HCT116 (cell line): ENCODE measurements around the gene VHLL. TPM values are rescaled to one million over a fixed set of nuclear protein-coding genes. Genes with fewer than 3 reads are reported as not detected.
"Not testable (repeated sequence)": the region's sequence is repeated elsewhere in the genome, so short reads cannot be mapped to it uniquely, and the experiment has no call there.

Experiments
- ATAC-seq: fragments of 200-7000 bp; cut with Tn5 transposase; 2 replicates; pipeline ENCODE4 v1.9.1; 2020; ENCODE audit warnings: mild to moderate bottlenecking, moderate library complexity
- BruUV-seq: library from RNA; stranded (reverse); fragments of 400-500 nt; replicated peaks from 2 replicates; lab custom pipeline; 2021; lab: Mats Ljungman, UMichigan
- CTCF ChIA-PET: fragments of 300-600 bp; sonication (Branson Sonifier 250); formaldehyde crosslinking; loops from one replicate; lab custom pipeline; 2021; ENCODE audit warnings: antibody characterized with exemption; lab: Charles Lee
- POLR2A ChIA-PET: fragments of 300-600, 350-600 bp; sonication (Branson Sonifier 250); formaldehyde crosslinking; loops from one replicate; lab custom pipeline; 2021; ENCODE audit warnings: antibody characterized with exemption; lab: Charles Lee
- RAD21 ChIA-PET, 2 experiments: fragments of 300-600 bp; sonication (Branson Sonifier 250); formaldehyde crosslinking; loops; one replicate each; lab custom pipeline; 2023; ENCODE audit warnings: low total read pairs in 2 of 2; ENCODE audit not compliant: uncharacterized antibody in 2 of 2, unreplicated experiment in 2 of 2, low non-redundant PET in 1 of 2; lab: Charles Lee
- DNase-seq: peaks from one replicate; pipeline ENCODE4 v3.0.0-alpha.2; 2010; ENCODE audit warnings: low read depth, low spot score
- H2AFZ ChIP-seq: fragments of 200-600 bp; shearing (Covaris generic), sonication (generic); 2 replicates; pipeline ENCODE4 v1.6.1; 2017; ENCODE audit warnings: low read depth, mixed run types, mixed read lengths, antibody characterized with exemption, low read length; ENCODE audit not compliant: poor library complexity, severe bottlenecking
- H3K27ac ChIP-seq: 2 replicates; pipeline ENCODE4 v1.5.1; 2012; ENCODE audit warnings: low read depth, low read length
- H3K27me3 ChIP-seq: fragments of 200-600 bp; sonication (generic); 2 replicates; pipeline ENCODE4 v1.6.1; 2016; ENCODE audit warnings: mixed run types, low read length, mixed read lengths; ENCODE audit not compliant: insufficient read depth
- H3K36me3 ChIP-seq, 2 experiments: fragments of 200-500 bp in 1 of 2; fragments of 200-600 bp in 1 of 2; sonication (Bioruptor generic) in 1 of 2; sonication (generic) in 1 of 2; 2 replicates each; pipeline versions ENCODE4 v1.5.1 to v1.6.1; 2014 to 2016; ENCODE audit warnings: low read length in 2 of 2, inconsistent platforms in 1 of 2, mixed read lengths in 1 of 2, mixed run types in 1 of 2; ENCODE audit not compliant: insufficient read depth in 2 of 2, control insufficient read depth in 1 of 2
- H3K4me1 ChIP-seq, 2 experiments: fragments of 200-600 bp in 1 of 2; sonication (generic) in 1 of 2; 2 replicates each; pipeline versions ENCODE4 v1.5.1 to v1.6.1; 2012 to 2017; ENCODE audit warnings: low read length in 2 of 2, inconsistent platforms in 1 of 2, mild to moderate bottlenecking in 1 of 2, mixed read lengths in 1 of 2, mixed run types in 1 of 2, moderate library complexity in 1 of 2; ENCODE audit not compliant: insufficient read depth in 2 of 2, control insufficient read depth in 1 of 2
- H3K4me2 ChIP-seq: fragments of 200-600 bp; sonication (generic); 2 replicates; pipeline ENCODE4 v1.6.1; 2017; ENCODE audit warnings: mixed run types, low read length, mixed read lengths
- H3K4me3 ChIP-seq, 2 experiments: fragments of 200-600 bp in 1 of 2; sonication (generic) in 1 of 2; replicated peaks in 1 of 2; 2 replicates each; pipeline ENCODE4 v1.5.1; 2011 to 2016; ENCODE audit warnings: low read length in 2 of 2, control low read depth in 1 of 2, low read depth in 1 of 2, mild to moderate bottlenecking in 1 of 2, mixed read lengths in 1 of 2, mixed run types in 1 of 2
- H3K79me2 ChIP-seq: fragments of 200-600 bp; sonication (generic); 2 replicates; pipeline ENCODE4 v1.6.1; 2017; ENCODE audit warnings: mild to moderate bottlenecking, mixed run types, low read length, moderate library complexity, mixed read lengths; ENCODE audit not compliant: insufficient read depth
- H3K9ac ChIP-seq: fragments of 200-600 bp; sonication (generic); 2 replicates; pipeline ENCODE4 v1.6.1; 2016; ENCODE audit warnings: low read length, mixed read lengths
- H3K9me2 ChIP-seq: fragments of 200-600 bp; sonication (generic), shearing (Covaris generic); 2 replicates; pipeline ENCODE4 v1.6.1; 2017; ENCODE audit warnings: mixed run types, mild to moderate bottlenecking, moderate library complexity; ENCODE audit not compliant: insufficient read depth
- H3K9me3 ChIP-seq, 2 experiments: fragments of 200-500 bp in 1 of 2; fragments of 200-600 bp in 1 of 2; sonication (Bioruptor generic) in 1 of 2; sonication (generic) in 1 of 2; 2 replicates each; pipeline ENCODE4 v1.6.1; 2014 to 2017; ENCODE audit warnings: low read length in 2 of 2, mixed read lengths in 2 of 2, inconsistent platforms in 1 of 2, low read depth in 1 of 2, mild to moderate bottlenecking in 1 of 2, mixed run types in 1 of 2, moderate library complexity in 1 of 2; ENCODE audit not compliant: control insufficient read depth in 1 of 2, insufficient read depth in 1 of 2
- H4K20me1 ChIP-seq: fragments of 200-600 bp; sonication (generic), shearing (Covaris generic); 2 replicates; pipeline ENCODE4 v1.6.1; 2017; ENCODE audit warnings: mixed run types, mild to moderate bottlenecking, moderate library complexity; ENCODE audit not compliant: insufficient read depth
- CBX3 ChIP-seq: IDR thresholded peaks from 2 replicates; pipeline ENCODE4 v1.6.1; 2012; ENCODE audit warnings: low read depth
- CEBPB ChIP-seq: IDR thresholded peaks from 2 replicates; pipeline ENCODE4 v1.6.1; 2012; ENCODE audit warnings: low read depth
- EGR1 ChIP-seq: IDR thresholded peaks from 2 replicates; pipeline ENCODE4 v1.6.1; 2012; ENCODE audit warnings: low read depth
- ELF1 ChIP-seq: IDR thresholded peaks from 2 replicates; pipeline ENCODE4 v1.6.1; 2012; ENCODE audit warnings: low read depth, borderline replicate concordance
- EZH2 ChIP-seq: fragments of 200-600 bp; sonication (generic); IDR thresholded peaks from 2 replicates; pipeline ENCODE4 v1.6.1; 2017; ENCODE audit warnings: antibody characterized with exemption, mixed run types
- POLR2A ChIP-seq: IDR thresholded peaks from 2 replicates; pipeline ENCODE4 v1.7.0; 2011; ENCODE audit warnings: borderline replicate concordance; ENCODE audit not compliant: insufficient read depth, insufficient read length; ENCODE audit errors: extremely low read depth
- POLR2AphosphoS5 ChIP-seq: IDR thresholded peaks from 2 replicates; pipeline ENCODE4 v1.6.1; 2011; ENCODE audit warnings: mild to moderate bottlenecking, low read depth, low read length, moderate library complexity
- RAD21 ChIP-seq: IDR thresholded peaks from 2 replicates; pipeline ENCODE4 v1.6.1; 2012; ENCODE audit warnings: low read depth, mild to moderate bottlenecking
- TCF7L2 ChIP-seq: IDR thresholded peaks from 2 replicates; pipeline ENCODE4 v1.7.0; 2011; ENCODE audit warnings: borderline replicate concordance, inconsistent platforms; ENCODE audit not compliant: insufficient read depth, insufficient read length; ENCODE audit errors: extremely low read depth
- ZFX ChIP-seq: fragments of 450-650 bp; IDR thresholded peaks from 2 replicates; pipeline ENCODE4 v1.6.1; 2017
- ZNF274 ChIP-seq: fragments of 200-500 bp; sonication (Bioruptor generic); IDR thresholded peaks from 2 replicates; pipeline ENCODE4 v1.6.1; 2014; ENCODE audit warnings: mild to moderate bottlenecking, low read depth, low read length, inconsistent platforms
- intact Hi-C: fragments of 100-400 bp; cut with micrococcal nuclease; formaldehyde crosslinking; loops from 2 replicates; pipeline ENCODE4 v1.10.0; 2022
- total RNA-seq: library from RNA; stranded (reverse); gene quantifications from one replicate; pipeline ENCODE4 v1.2.1, GENCODE V29; 2021; ENCODE audit not compliant: unreplicated experiment
- TF ChIP-seq, protein P1 (sequence below): IDR thresholded peaks from 2 replicates; pipeline ENCODE4 v1.6.1; 2011; ENCODE audit warnings: mild to moderate bottlenecking, low read length, moderate library complexity; ENCODE audit not compliant: insufficient replicate concordance; ENCODE audit errors: extremely low read depth
- TF ChIP-seq, protein P2 (sequence below): IDR thresholded peaks from 2 replicates; pipeline ENCODE4 v1.6.1; 2012; ENCODE audit warnings: low read depth
- TF ChIP-seq, protein P3 (sequence below): IDR thresholded peaks from 2 replicates; pipeline ENCODE4 v1.6.1; 2012

VHLL gene
- total RNA-seq, 1 experiment from 2014 or later: not detected

DNA sequence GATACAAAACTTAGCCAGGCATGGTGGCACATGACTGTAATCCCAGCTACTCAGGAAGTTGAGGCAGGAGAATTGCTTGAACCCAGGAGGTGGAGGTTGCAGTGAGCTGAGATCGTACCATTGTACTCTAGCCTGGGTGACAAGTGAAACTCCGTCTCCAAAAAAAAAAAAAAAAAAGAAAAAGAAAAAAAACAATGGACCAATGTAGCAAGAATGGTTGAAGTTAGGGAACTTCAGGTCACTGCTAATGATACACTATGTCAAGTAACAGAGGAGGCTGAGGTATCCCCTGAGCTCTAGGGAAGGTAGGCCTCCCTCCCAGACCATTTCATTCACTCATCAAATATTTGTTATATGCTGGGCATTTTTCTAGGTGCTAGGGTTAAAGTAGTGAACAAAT lies 46.9 kb upstream of the VHLL start:
- H3K9me2 ChIP-seq, H3K27me3 ChIP-seq, DNase-seq, RAD21 ChIA-PET, H2AFZ ChIP-seq, H3K4me3 ChIP-seq, H3K79me2 ChIP-seq, H3K9ac ChIP-seq, H3K4me2 ChIP-seq, BruUV-seq, ATAC-seq, H3K4me1 ChIP-seq, CTCF ChIA-PET, POLR2A ChIA-PET, H3K36me3 ChIP-seq, H3K9me3 ChIP-seq, H3K27ac ChIP-seq, intact Hi-C loops, H4K20me1 ChIP-seq: not testable (repeated sequence)

DNA sequence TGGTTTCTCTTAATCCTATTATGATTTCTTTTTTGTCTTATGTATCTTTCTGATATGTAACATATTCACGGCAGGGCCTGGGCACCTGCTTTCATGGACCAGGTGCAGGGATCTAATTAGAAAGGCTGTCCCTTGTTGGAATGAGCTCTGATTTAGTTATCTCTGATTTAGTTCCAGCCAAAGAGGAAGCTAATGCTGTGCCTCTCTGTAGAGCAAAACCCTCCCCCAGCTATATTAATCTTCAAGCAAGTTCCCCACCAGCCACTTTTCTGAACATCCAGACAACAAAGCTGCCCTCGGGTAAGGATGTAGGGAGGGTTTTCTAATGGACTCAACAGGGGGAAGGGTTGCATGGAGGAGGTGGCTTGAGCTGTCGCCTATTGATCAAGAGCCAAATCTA lies 45.3 kb upstream of the VHLL start:
- Histone ChIP-seq H3K4me1 (peaks cover 0 to 2% of the 10 kb centered on the region in 2 experiments; a peak in 2 of 4 replicates), H3K4me3 (no peak overlapping the region), H4K20me1 (no peaks in the 10 kb centered on the region), H2AFZ (no peak overlapping the region), H3K79me2 (no peaks in the 10 kb centered on the region), H3K9me3 (no peaks in the 10 kb centered on the region), H3K36me3 (no peaks in the 10 kb centered on the region), H3K27me3 (0 out of 2 replicates have a peak, but pooled peaks cover 2% of the 10 kb centered on the region), H3K9ac (no peak overlapping the region), H3K27ac (no peak overlapping the region), H3K9me2 (no peaks in the 10 kb centered on the region), H3K4me2 (no peak overlapping the region)
- ATAC-seq (no peak), DNase-seq (no peak)
- no TSS peak for BruUV-seq
- ChIA-PET POLR2A (interaction anchor here (0.5 kb wide), 1 partner anchor 12 kb away, joined by 3 read pairs; no protein-coding TSS in a partner anchor), RAD21 (no interaction called here), CTCF (interaction anchor here (1.5 kb wide), 1 partner anchor 15 kb away, joined by 5 read pairs; no protein-coding TSS in a partner anchor)
- TF ChIP-seq, protein P1, sequence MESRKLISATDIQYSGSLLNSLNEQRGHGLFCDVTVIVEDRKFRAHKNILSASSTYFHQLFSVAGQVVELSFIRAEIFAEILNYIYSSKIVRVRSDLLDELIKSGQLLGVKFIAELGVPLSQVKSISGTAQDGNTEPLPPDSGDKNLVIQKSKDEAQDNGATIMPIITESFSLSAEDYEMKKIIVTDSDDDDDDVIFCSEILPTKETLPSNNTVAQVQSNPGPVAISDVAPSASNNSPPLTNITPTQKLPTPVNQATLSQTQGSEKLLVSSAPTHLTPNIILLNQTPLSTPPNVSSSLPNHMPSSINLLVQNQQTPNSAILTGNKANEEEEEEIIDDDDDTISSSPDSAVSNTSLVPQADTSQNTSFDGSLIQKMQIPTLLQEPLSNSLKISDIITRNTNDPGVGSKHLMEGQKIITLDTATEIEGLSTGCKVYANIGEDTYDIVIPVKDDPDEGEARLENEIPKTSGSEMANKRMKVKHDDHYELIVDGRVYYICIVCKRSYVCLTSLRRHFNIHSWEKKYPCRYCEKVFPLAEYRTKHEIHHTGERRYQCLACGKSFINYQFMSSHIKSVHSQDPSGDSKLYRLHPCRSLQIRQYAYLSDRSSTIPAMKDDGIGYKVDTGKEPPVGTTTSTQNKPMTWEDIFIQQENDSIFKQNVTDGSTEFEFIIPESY: no peak
- TF ChIP-seq EGR1 (no peak), CEBPB (no peak), POLR2A (no peak), ELF1 (no peak), TCF7L2 (no peak), ZNF274 (no peak), POLR2AphosphoS5 (no peak), ZFX (no peak), EZH2 (no peak), RAD21 (no peak), CBX3 (no peak)
- TF ChIP-seq, protein P2, sequence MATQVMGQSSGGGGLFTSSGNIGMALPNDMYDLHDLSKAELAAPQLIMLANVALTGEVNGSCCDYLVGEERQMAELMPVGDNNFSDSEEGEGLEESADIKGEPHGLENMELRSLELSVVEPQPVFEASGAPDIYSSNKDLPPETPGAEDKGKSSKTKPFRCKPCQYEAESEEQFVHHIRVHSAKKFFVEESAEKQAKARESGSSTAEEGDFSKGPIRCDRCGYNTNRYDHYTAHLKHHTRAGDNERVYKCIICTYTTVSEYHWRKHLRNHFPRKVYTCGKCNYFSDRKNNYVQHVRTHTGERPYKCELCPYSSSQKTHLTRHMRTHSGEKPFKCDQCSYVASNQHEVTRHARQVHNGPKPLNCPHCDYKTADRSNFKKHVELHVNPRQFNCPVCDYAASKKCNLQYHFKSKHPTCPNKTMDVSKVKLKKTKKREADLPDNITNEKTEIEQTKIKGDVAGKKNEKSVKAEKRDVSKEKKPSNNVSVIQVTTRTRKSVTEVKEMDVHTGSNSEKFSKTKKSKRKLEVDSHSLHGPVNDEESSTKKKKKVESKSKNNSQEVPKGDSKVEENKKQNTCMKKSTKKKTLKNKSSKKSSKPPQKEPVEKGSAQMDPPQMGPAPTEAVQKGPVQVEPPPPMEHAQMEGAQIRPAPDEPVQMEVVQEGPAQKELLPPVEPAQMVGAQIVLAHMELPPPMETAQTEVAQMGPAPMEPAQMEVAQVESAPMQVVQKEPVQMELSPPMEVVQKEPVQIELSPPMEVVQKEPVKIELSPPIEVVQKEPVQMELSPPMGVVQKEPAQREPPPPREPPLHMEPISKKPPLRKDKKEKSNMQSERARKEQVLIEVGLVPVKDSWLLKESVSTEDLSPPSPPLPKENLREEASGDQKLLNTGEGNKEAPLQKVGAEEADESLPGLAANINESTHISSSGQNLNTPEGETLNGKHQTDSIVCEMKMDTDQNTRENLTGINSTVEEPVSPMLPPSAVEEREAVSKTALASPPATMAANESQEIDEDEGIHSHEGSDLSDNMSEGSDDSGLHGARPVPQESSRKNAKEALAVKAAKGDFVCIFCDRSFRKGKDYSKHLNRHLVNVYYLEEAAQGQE: no peak
- TF ChIP-seq, protein P3, sequence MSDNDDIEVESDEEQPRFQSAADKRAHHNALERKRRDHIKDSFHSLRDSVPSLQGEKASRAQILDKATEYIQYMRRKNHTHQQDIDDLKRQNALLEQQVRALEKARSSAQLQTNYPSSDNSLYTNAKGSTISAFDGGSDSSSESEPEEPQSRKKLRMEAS: no peak
- intact Hi-C loops: no loop called here
